HUES64 (cell line): Measurements from ENCODE around the gene MYO1B.

Experiments
- H3K27ac ChIP-seq: 2 replicates; pipeline ENCODE4 v1.7.0; 2013; ENCODE audit warnings: low read depth, low read length, inconsistent platforms
- H3K27me3 ChIP-seq: 2 replicates; pipeline ENCODE4 v1.6.1; 2013; ENCODE audit warnings: mild to moderate bottlenecking, low read length; ENCODE audit not compliant: insufficient read depth
- H3K36me3 ChIP-seq: 2 replicates; pipeline ENCODE4 v1.6.1; 2013; ENCODE audit warnings: mild to moderate bottlenecking, low read length; ENCODE audit not compliant: insufficient read depth
- H3K4me1 ChIP-seq: 2 replicates; pipeline ENCODE4 v1.6.1; 2013; ENCODE audit warnings: mild to moderate bottlenecking, low read length, moderate library complexity; ENCODE audit not compliant: insufficient read depth
- H3K4me3 ChIP-seq: 2 replicates; pipeline ENCODE4 v1.5.1; 2013; ENCODE audit warnings: mild to moderate bottlenecking, low read length, moderate library complexity
- H3K9ac ChIP-seq: 2 replicates; pipeline ENCODE4 v1.6.1; 2013; ENCODE audit warnings: mild to moderate bottlenecking, low read depth, low read length
- H3K9me3 ChIP-seq: 2 replicates; pipeline ENCODE4 v1.6.1; 2013; ENCODE audit warnings: low read depth, low read length; ENCODE audit not compliant: insufficient read depth
- WGBS: fragments of 150-250, 120-280 bp; methylation state at CpG from one replicate; pipeline ENCODE4 v1.1.7; 2013; ENCODE audit warnings: missing lambda C conversion rate; 5-methylcytosine and 5-hydroxymethylcytosine counted together

Gene MYO1B

GRCh38 chr2:191299866-191300265 lies 54.7 kb downstream of the MYO1B start:
- Histone ChIP-seq H3K4me3 (no peak overlapping the region), H3K27me3 (no peaks in the 10 kb centered on the region), H3K9ac (no peak overlapping the region), H3K36me3 (peaks cover 12% of the 10 kb centered on the region), H3K9me3 (no peaks in the 10 kb centered on the region), H3K27ac (no peak overlapping the region), H3K4me1 (peaks cover 4% of the 10 kb centered on the region; the same call in 1 of the 2 replicates)
- 100% methylated on average over 1 of the region's 1 CpG for WGBS

- Histone ChIP-seq H3K27ac (no peak overlapping the region), H3K9ac (no peak overlapping the region), H3K4me1 (peaks cover 6% of the 10 kb centered on the region; the same call in 1 of the 2 replicates), H3K27me3 (no peaks in the 10 kb centered on the region), H3K4me3 (no peak overlapping the region), H3K9me3 (no peaks in the 10 kb centered on the region), H3K36me3 (peaks cover 6% of the 10 kb centered on the region)
- WGBS = 88% methylated on average over 3 of the region's 3 CpGs
Observed at GRCh38 chr2:191301971-191302370, 56.8 kb downstream of the MYO1B start.

- WGBS = 92% methylated on average over 3 of the region's 3 CpGs
- peaks cover 3% of the 10 kb centered on the region for H3K36me3 ChIP-seq
- peaks cover 6% of the 10 kb centered on the region; the same call in 1 of the 2 replicates for H3K4me1 ChIP-seq
- no peak overlapping the region for H3K27ac ChIP-seq
- H3K9ac ChIP-seq = no peak overlapping the region
- no peak overlapping the region for H3K4me3 ChIP-seq
- H3K9me3 ChIP-seq = no peaks in the 10 kb centered on the region
- H3K27me3 ChIP-seq = no peaks in the 10 kb centered on the region
Observed at GRCh38 chr2:191302459-191303139, 57.4 kb downstream of the MYO1B start.

GRCh38 chr2:191303140-191304005 lies 58.2 kb downstream of the MYO1B start:
- Histone ChIP-seq H3K4me3 (no peak overlapping the region), H3K36me3 (peaks cover 3% of the 10 kb centered on the region), H3K27ac (no peak overlapping the region), H3K9ac (no peak overlapping the region), H3K9me3 (no peaks in the 10 kb centered on the region), H3K4me1 (peaks cover 12% of the 10 kb centered on the region; the same call in 1 of the 2 replicates), H3K27me3 (no peaks in the 10 kb centered on the region)
- WGBS = 71% methylated on average over 4 of the region's 5 CpGs

GRCh38 chr2:191304939-191305875 lies 60.0 kb downstream of the MYO1B start:
- Histone ChIP-seq H3K36me3 (peaks cover 3% of the 10 kb centered on the region; the same call in 1 of the 2 replicates), H3K9ac (no peak overlapping the region), H3K4me3 (no peak overlapping the region), H3K9me3 (no peaks in the 10 kb centered on the region), H3K27me3 (no peaks in the 10 kb centered on the region), H3K4me1 (peaks cover 12% of the 10 kb centered on the region; the same call in 1 of the 2 replicates), H3K27ac (no peak overlapping the region)
- WGBS = 94% methylated on average over 8 of the region's 8 CpGs

- no peak overlapping the region for H3K4me3 ChIP-seq
- H3K36me3 ChIP-seq = peaks cover 3% of the 10 kb centered on the region; the same call in 1 of the 2 replicates
- 87% methylated on average over 2 of the region's 2 CpGs for WGBS
- no peaks in the 10 kb centered on the region for H3K9me3 ChIP-seq
- peaks cover 12% of the 10 kb centered on the region; the same call in 1 of the 2 replicates for H3K4me1 ChIP-seq
- H3K9ac ChIP-seq = no peak overlapping the region
- H3K27ac ChIP-seq = no peak overlapping the region
- H3K27me3 ChIP-seq = no peaks in the 10 kb centered on the region
Observed at GRCh38 chr2:191308026-191308425, 62.8 kb downstream of the MYO1B start.

GRCh38 chr2:191311156-191311555 lies 66.0 kb downstream of the MYO1B start:
- 100% methylated on average over 1 of the region's 4 CpGs for WGBS
- no peaks in the 10 kb centered on the region for H3K27me3 ChIP-seq
- H3K4me3 ChIP-seq = no peak overlapping the region
- no peak overlapping the region for H3K9ac ChIP-seq
- no peaks in the 10 kb centered on the region for H3K36me3 ChIP-seq
- H3K27ac ChIP-seq = no peak overlapping the region
- peaks cover 5% of the 10 kb centered on the region; the same call in 1 of the 2 replicates for H3K4me1 ChIP-seq
- H3K9me3 ChIP-seq = no peaks in the 10 kb centered on the region

GRCh38 chr2:191311627-191312026 lies 66.4 kb downstream of the MYO1B start:
- H3K9me3 ChIP-seq = no peaks in the 10 kb centered on the region
- WGBS = no CpG with 5 or more reads among the region's 1 CpG
- H3K27ac ChIP-seq = no peak overlapping the region
- no peak overlapping the region for H3K4me3 ChIP-seq
- no peaks in the 10 kb centered on the region for H3K36me3 ChIP-seq
- H3K9ac ChIP-seq = no peak overlapping the region
- H3K27me3 ChIP-seq = no peaks in the 10 kb centered on the region
- peaks cover 5% of the 10 kb centered on the region; the same call in 1 of the 2 replicates for H3K4me1 ChIP-seq

- no peaks in the 10 kb centered on the region for H3K27me3 ChIP-seq
- peaks cover 5% of the 10 kb centered on the region; the same call in 1 of the 2 replicates for H3K4me1 ChIP-seq
- no peak overlapping the region for H3K9ac ChIP-seq
- WGBS = over 99% methylated on average over 3 of the region's 3 CpGs
- H3K4me3 ChIP-seq = no peak overlapping the region
- H3K27ac ChIP-seq = no peak overlapping the region
- H3K9me3 ChIP-seq = no peaks in the 10 kb centered on the region
- H3K36me3 ChIP-seq = no peaks in the 10 kb centered on the region
Observed at GRCh38 chr2:191312163-191312562, 67.0 kb downstream of the MYO1B start.

- no peaks in the 10 kb centered on the region for H3K9me3 ChIP-seq
- WGBS = 89% methylated on average over 1 of the region's 1 CpG
- H3K4me3 ChIP-seq = no peak overlapping the region
- H3K27ac ChIP-seq = no peak overlapping the region
- no peaks in the 10 kb centered on the region for H3K36me3 ChIP-seq
- H3K9ac ChIP-seq = no peak overlapping the region
- peaks cover 5% of the 10 kb centered on the region for H3K4me1 ChIP-seq
- H3K27me3 ChIP-seq = no peaks in the 10 kb centered on the region
Observed at GRCh38 chr2:191312662-191313061, 67.5 kb downstream of the MYO1B start.
